Measurements from ENCODE around the gene UNC93B1. TPM values are rescaled to one million over a fixed set of nuclear protein-coding genes. Genes with fewer than 3 reads are reported as not detected.
A peak's percentile ranks its signal among the peaks of the same experiment; 100 is the strongest.

UNC93B1 gene
- total and polyA plus RNA-seq, 2 of the 13 experiments (the other 11 are each of a cell fraction or from before 2014, with no cell fraction given): 8.8 to 18.9 TPM

GRCh38 chr11:68038718-68039525, 35.0 kb upstream of the UNC93B1 start, which contains the start of gene TCIRG1 (continued):
- TF ChIP-seq MLX (CRISPR knock-in tag; IDR thresholded peaks at IDR 0.05) (no peak), HNRNPK (IDR thresholded peaks at IDR 0.05; ENCODE audit: low read depth, low read length, poor library complexity, severe bottlenecking) (peak; percentile 62), ZNF740 (CRISPR knock-in tag; IDR thresholded peaks at IDR 0.05) (0 out of 2 replicates have a peak, but pooled peaks have one; percentile 43), MAZ (IDR thresholded peaks at IDR 0.05; ENCODE audit: borderline replicate concordance, low read depth, low read length) (no peak), MAZ (CRISPR knock-in tag; IDR thresholded peaks at IDR 0.05; ENCODE audit: low read depth) (no peak), SALL2 (CRISPR knock-in tag; IDR thresholded peaks at IDR 0.05) (no peak), SP5 (CRISPR knock-in tag; IDR thresholded peaks at IDR 0.05; ENCODE audit: borderline replicate concordance, low read depth) (no peak), NFE2L2 (IDR thresholded peaks at IDR 0.05; ENCODE audit: low read length) (no peak), ZFP62 (CRISPR knock-in tag; IDR thresholded peaks at IDR 0.05) (no peak), ZNF33B (CRISPR knock-in tag; IDR thresholded peaks at IDR 0.05) (no peak), ZNF260 (CRISPR knock-in tag; IDR thresholded peaks at IDR 0.05; ENCODE audit: borderline replicate concordance, low read depth) (no peak), HOXA9 (CRISPR knock-in tag; IDR thresholded peaks at IDR 0.05; ENCODE audit: borderline replicate concordance) (no peak), THAP7 (CRISPR knock-in tag; IDR thresholded peaks at IDR 0.05) (no peak), ZMYM4 (CRISPR knock-in tag; IDR thresholded peaks at IDR 0.05) (no peak; the same call in 1 of the 2 replicates), ZNF761 (CRISPR knock-in tag; conservative IDR thresholded peaks at IDR 0.05) (no peak; the same call in 1 of the 2 replicates), SCMH1 (CRISPR knock-in tag; IDR thresholded peaks at IDR 0.05; ENCODE audit: borderline replicate concordance) (no peak), MTF1 (CRISPR knock-in tag; IDR thresholded peaks at IDR 0.05) (no peak), NR2F2 (IDR thresholded peaks at IDR 0.05; ENCODE audit: borderline replicate concordance, low read depth) (no peak), SP140L (CRISPR knock-in tag; IDR thresholded peaks at IDR 0.05; ENCODE audit: borderline replicate concordance) (no peak), RFX1 (IDR thresholded peaks at IDR 0.05) (no peak), EEA1 (CRISPR knock-in tag; IDR thresholded peaks at IDR 0.05; ENCODE audit: borderline replicate concordance) (no peak), HCFC1 (IDR thresholded peaks at IDR 0.05; ENCODE audit: low read depth, low read length) (no peak)
- TF ChIP-seq, protein P1, sequence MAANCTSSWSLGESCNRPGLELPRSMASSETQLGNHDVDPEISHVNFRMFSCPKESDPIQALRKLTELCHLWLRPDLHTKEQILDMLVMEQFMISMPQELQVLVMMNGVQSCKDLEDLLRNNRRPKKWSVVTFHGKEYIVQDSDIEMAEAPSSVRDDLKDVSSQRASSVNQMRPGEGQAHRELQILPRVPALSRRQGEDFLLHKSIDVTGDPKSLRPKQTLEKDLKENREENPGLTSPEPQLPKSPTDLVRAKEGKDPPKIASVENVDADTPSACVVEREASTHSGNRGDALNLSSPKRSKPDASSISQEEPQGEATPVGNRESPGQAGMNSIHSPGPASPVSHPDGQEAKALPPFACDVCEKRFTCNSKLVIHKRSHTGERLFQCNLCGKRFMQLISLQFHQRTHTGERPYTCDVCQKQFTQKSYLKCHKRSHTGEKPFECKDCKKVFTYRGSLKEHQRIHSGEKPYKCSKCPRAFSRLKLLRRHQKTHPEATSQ (CRISPR knock-in tag; IDR thresholded peaks at IDR 0.05; ENCODE audit: borderline replicate concordance): no peak
- TF ChIP-seq, protein P2, sequence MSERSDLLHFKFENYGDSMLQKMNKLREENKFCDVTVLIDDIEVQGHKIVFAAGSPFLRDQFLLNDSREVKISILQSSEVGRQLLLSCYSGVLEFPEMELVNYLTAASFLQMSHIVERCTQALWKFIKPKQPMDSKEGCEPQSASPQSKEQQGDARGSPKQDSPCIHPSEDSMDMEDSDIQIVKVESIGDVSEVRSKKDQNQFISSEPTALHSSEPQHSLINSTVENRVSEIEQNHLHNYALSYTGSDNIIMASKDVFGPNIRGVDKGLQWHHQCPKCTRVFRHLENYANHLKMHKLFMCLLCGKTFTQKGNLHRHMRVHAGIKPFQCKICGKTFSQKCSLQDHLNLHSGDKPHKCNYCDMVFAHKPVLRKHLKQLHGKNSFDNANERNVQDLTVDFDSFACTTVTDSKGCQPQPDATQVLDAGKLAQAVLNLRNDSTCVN (CRISPR knock-in tag; IDR thresholded peaks at IDR 0.05; ENCODE audit: borderline replicate concordance): no peak
- TF ChIP-seq, protein P3, sequence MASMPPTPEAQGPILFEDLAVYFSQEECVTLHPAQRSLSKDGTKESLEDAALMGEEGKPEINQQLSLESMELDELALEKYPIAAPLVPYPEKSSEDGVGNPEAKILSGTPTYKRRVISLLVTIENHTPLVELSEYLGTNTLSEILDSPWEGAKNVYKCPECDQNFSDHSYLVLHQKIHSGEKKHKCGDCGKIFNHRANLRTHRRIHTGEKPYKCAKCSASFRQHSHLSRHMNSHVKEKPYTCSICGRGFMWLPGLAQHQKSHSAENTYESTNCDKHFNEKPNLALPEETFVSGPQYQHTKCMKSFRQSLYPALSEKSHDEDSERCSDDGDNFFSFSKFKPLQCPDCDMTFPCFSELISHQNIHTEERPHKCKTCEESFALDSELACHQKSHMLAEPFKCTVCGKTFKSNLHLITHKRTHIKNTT (CRISPR knock-in tag; IDR thresholded peaks at IDR 0.05): no peak
